HG03520 (cell line): ENCODE data around the gene NKAIN2.

Experiments
- ATAC-seq: cut with Tn5 transposase; IDR thresholded peaks from one replicate; pipeline ENCODE4 v1.9.1; 2021; ENCODE audit warnings: mild to moderate bottlenecking, moderate library complexity; ENCODE audit not compliant: unreplicated experiment

Gene NKAIN2

GRCh38 chr6:124738482-124738881 lies 934.8 kb downstream of the NKAIN2 start:
- no peak for ATAC-seq

GRCh38 chr6:124741341-124741740 lies 937.7 kb downstream of the NKAIN2 start:
- no peak for ATAC-seq

- no peak for ATAC-seq
These were observed 939.3 kb downstream of the NKAIN2 start for GRCh38 chr6:124742971-124743370.

- no peak for ATAC-seq
These were observed 939.8 kb downstream of the NKAIN2 start for GRCh38 chr6:124743420-124743819.

- no peak for ATAC-seq
These were observed 943.7 kb downstream of the NKAIN2 start for GRCh38 chr6:124747349-124747748.

- no peak for ATAC-seq
These were observed 945.1 kb downstream of the NKAIN2 start for GRCh38 chr6:124748778-124749177.

- ATAC-seq: no peak
These were observed 949.3 kb downstream of the NKAIN2 start for GRCh38 chr6:124753001-124753400.

- ATAC-seq: no peak
These were observed 950.0 kb downstream of the NKAIN2 start for GRCh38 chr6:124753562-124754105.

GRCh38 chr6:124755321-124755720 lies 951.7 kb downstream of the NKAIN2 start:
- ATAC-seq: no peak

GRCh38 chr6:124757560-124757959 lies 953.9 kb downstream of the NKAIN2 start:
- no peak for ATAC-seq

- ATAC-seq: no peak
These were observed 955.0 kb downstream of the NKAIN2 start for GRCh38 chr6:124758663-124759062.

- no peak for ATAC-seq
These were observed 961.6 kb downstream of the NKAIN2 start for GRCh38 chr6:124765280-124765679.

GRCh38 chr6:124768224-124768623 lies 964.6 kb downstream of the NKAIN2 start:
- ATAC-seq: no peak

GRCh38 chr6:124769811-124770544 lies 966.3 kb downstream of the NKAIN2 start:
- ATAC-seq: no peak

GRCh38 chr6:124770784-124771183 lies 967.1 kb downstream of the NKAIN2 start:
- ATAC-seq: no peak

- no peak for ATAC-seq
These were observed 969.2 kb downstream of the NKAIN2 start for GRCh38 chr6:124772733-124773319.

GRCh38 chr6:124775121-124775520 lies 971.5 kb downstream of the NKAIN2 start:
- ATAC-seq: no peak

- ATAC-seq: no peak
These were observed 974.2 kb downstream of the NKAIN2 start for GRCh38 chr6:124777863-124778262.

GRCh38 chr6:124780623-124781022 lies 977.0 kb downstream of the NKAIN2 start:
- no peak for ATAC-seq

GRCh38 chr6:124783344-124783743 lies 979.7 kb downstream of the NKAIN2 start:
- no peak for ATAC-seq

GRCh38 chr6:124791156-124791555 lies 987.5 kb downstream of the NKAIN2 start:
- ATAC-seq: no peak

GRCh38 chr6:124792386-124792785 lies 988.7 kb downstream of the NKAIN2 start:
- no peak for ATAC-seq
